NCI-H345 treated with DMSO at 0.1 percent for 48 hours (cell line): ENCODE measurements around the gene AGR3.

ENCODE experiments used
- DNase-seq: peaks from one replicate; lab custom pipeline; 2025; ENCODE audit not compliant: unreplicated experiment; lab: John Stamatoyannopoulos, UW

The AGR3 gene

GRCh38 chr7:16881844-16882243 lies at the start of gene AGR3:
Gene AGR3, minus strand, starts transcription at chr7:16881983. Its CDS starts 3,365 bp downstream, at chr7:16878618.
- no peak for DNase-seq

DNA sequence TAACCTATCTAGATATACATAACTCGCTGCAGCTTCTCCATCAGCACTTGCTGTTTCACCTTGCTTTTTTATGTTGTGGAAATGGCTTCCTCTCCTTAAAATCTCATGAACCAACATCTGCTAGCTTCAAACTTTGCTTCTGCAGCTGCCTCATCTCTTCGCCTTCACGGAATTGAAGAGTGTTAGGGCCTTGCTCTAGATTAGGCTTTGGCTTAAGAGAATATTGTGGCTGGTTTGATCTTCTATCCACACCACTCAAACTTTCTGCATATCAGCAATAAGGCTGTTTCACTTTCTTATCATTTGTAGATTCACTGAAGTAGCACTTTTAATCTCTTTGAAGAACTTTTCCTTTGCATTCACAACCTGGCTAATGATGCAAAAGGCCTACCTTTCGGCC lies 49.2 kb upstream of the AGR3 start:
- DNase-seq: no peak

GRCh38 chr7:16929146-16929762 lies 47.5 kb upstream of the AGR3 start:
- DNase-seq: no peak

- no peak for DNase-seq
These were observed 45.1 kb upstream of the AGR3 start for GRCh38 chr7:16926861-16927260.

DNA sequence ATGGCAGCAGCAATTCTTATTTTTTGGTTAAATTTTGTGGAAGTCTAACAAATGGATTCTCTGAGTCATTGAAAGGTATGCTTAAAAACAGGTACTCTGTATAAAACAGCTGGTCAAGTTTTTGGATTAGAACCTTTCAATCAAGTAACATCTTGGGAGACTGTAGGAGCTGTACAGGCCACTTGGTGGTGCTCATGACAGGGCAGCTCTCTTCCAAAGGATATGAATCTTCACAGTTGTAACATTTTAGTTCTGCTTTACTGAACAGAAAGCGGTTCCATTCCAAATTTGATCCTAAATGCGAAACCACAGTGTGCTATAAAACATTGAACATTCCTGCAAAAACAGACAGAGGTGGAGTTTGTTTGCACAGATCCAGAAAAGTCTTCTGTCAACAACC lies 44.5 kb upstream of the AGR3 start:
- DNase-seq: no peak

DNA sequence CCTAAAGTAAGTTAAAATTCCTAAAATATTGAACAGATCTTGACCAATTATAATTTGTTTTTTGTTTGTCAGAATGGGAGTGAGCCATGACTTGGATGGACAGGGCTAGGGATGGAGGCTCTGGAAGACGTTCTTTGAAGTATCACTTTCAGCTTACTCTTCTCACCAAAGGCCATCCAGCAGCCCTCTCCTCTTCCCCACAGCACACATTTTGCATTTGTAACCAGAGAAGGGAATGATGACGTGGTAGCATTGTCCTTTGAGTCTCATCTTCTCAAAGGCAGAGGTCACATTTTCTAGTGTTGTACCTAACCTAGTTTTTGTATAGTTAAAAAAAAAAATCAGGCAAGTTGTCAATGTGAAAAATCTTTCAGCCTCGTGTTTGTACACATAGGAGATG lies 43.8 kb upstream of the AGR3 start:
- DNase-seq: no peak

GRCh38 chr7:16923019-16923418 lies 41.2 kb upstream of the AGR3 start:
- DNase-seq: no peak

DNA sequence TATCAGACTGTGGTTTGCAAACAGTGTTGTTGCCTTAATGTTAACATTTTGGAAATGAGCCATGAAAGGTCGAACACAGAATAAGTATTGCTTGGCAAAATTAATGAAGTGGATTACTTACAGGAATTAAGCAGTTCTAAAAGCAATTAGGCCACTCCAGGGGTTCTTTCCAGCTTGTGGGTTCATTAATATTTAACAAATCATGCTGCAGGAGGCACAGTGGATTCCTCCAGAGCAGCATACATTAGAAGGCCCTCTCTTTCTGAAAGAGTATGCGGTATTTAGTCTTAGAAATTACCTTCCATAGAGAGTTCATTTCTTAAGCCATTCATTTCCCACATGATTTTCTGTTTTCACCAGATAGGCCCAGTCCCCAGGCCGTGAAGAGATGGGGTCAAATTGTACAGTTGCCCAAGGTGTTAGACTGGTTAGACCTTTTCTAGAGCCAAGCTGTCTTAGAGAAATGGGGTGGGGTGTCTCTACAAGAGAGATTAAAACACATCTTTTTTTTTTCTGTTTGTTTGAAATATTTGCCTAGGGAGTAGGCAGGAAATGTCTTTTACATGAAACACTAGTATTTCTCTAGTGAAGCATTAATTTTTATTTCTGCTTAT lies 40.0 kb upstream of the AGR3 start:
- DNase-seq: no peak

DNA sequence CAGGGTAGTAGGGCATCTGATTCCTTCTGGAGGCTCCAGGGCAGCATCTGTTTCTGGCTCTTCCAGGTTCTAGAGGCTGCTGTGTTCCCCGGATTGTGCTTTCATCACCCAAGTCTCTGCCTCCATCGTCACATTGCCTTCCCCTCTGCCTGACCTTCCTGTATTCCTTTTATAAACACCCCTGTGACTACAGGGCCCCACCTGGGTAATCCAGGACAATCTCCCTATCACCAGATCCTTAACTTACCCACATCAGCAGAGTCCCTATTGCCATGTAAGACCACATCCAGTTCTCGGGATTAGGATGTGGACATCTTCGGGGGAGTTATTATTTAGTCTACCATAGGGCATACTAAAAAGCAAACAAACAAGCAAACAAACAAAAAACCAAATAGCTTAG lies 39.4 kb upstream of the AGR3 start:
- no peak for DNase-seq

DNA sequence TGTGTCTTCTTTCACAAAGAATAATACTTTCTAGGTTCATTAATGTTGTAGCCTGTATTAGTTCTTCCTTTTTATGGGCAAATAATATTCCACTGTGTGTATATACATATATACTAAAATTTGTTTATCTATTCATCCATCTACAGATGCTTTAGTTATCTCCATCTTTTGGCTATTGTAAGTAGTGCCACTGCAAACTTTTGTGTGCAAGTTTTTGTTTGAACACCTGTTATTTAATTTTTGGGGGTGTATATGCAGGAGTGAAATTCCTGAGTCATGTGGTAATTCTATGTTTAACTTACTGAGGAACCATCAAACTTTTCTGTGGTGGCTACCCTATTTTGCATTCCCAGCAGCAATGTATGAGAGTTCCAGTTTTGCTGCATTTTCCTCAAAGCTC lies 37.7 kb upstream of the AGR3 start:
- no peak for DNase-seq

DNA sequence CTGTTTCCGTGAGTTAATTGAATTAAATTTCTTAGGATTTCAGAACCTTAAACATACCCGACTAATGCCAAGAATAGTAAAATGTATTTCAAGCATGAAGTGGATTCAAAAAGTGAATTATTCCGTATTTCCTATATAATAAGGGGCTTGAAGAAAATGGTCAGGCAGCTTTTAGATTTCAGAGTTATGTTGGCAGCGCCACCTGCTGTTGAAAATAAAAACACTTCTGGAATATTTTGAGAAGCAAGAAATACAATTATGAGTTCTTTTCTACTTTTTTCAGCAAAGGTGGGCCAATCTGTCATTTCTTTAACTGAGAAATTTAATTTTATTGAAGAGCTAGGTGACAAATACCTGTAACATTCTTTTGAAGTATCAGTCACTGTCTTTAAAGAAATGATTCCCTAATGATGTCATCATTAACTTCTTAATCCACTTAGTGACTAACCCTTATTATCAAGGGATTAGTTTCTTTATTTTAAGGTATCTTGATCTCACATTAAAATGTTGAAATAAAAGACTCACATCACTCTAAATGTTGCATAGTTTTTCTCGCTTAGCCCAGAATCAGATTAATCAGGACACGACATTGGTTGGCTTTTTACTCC lies 36.6 kb upstream of the AGR3 start:
- peak; percentile 37 for DNase-seq

DNA sequence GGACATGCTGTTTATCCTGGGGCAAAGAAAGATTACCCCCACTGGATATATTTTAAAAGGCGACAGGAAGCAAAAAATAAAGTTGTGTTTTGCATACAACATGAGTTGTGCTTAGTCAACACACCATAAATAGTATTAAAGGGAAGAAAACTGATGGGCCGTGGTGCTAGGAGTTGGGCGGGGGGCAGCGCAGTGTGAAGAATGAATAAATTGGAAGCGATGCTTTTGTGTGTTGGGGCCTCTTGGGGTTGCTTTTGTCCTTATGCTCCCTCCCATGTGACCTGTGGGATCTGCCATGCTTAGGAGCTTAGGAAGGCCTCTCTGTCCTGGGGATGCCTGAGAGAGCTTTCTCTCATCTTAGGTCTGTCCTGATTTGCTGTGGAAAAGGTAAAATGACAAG lies 35.0 kb upstream of the AGR3 start:
- no peak for DNase-seq

GRCh38 chr7:16916105-16916639 lies 34.4 kb upstream of the AGR3 start:
- no peak for DNase-seq

GRCh38 chr7:16915405-16915804 lies 33.6 kb upstream of the AGR3 start:
- no peak for DNase-seq

DNA sequence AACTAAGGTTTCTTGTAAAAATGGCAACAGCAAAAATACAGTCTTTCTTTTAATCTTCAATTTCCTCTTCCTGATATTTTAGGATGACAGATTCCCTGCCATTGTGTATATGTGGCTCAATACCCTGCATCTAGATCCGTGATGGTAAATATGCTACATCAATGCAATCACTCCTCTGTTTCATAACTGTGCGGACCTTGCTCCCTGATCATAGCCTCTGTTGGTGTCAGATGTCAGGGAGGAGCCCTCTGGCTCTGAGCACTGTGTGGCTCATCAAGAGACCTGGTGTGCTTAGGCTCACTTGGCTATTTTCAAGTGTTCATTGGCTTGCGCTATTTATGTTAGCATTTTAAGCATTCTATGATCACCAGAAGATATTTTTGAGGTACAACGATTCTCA lies 33.0 kb upstream of the AGR3 start:
- no peak for DNase-seq

GRCh38 chr7:16913643-16914042 lies 31.9 kb upstream of the AGR3 start:
- DNase-seq: no peak

GRCh38 chr7:16912540-16912939 lies 30.8 kb upstream of the AGR3 start:
- DNase-seq: no peak

GRCh38 chr7:16908561-16908960 lies 26.8 kb upstream of the AGR3 start:
- no peak for DNase-seq

- peak; percentile 47 for DNase-seq
These were observed 23.7 kb upstream of the AGR3 start for GRCh38 chr7:16905300-16906044.

DNA sequence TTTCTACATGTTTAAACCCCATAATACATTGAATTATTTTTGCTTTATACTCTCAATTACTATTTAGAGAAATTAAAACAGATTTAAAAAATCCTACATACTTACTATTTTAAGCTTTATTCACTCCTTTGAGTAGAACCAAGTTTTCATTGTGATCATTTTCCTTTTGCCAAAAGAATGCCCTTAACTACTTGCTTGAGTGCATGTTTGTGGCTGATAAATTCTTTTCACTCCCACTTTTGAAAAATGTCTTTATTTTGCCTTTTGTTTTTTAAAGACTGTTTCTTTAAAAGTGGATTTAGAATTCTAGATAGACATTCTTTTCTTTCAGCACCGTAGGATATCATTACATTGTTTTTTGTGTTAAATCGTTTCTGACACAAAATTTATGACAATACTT lies 22.3 kb upstream of the AGR3 start:
- no peak for DNase-seq

DNA sequence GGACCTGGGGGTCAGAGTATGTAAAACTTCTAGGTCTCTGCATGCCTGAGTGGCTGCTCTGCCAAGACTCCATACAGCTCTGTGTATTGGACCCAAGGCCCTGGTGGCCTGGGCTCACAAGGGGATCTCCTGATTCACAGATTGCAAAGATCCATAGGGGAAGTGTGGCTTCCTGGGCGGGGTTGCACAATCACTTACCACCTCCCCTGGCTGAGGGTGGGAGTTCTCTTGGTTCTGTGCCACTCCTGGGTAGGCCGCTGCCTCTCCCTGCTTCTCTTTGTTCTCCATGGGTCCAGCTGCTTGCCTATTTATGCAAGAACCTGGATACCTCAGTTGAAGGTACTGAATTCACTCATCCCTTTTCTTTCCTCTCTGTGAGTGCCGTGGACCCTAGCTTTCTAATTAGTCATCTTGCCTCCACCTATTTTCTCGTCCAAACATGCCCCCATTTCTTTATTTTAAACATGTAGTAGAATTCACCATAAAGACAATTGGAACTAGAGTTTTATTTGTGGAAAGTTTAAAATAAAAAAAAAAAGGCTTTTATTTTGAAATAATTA lies 18.5 kb upstream of the AGR3 start:
- DNase-seq: no peak
